IMR-90 (cell line): Measurements from ENCODE around the gene LEMD1. TPM values are rescaled to one million over a fixed set of nuclear protein-coding genes. Genes with fewer than 3 reads are reported as not detected.

Experiments used
- ATAC-seq: fragments of 200-7000 bp; cut with Tn5 transposase; 2 replicates; pipeline ENCODE4 v1.9.1; 2020; ENCODE audit warnings: low read depth, mild to moderate bottlenecking, moderate library complexity
- BruUV-seq: library from RNA; stranded (reverse); fragments of 400-500 nt; replicated peaks from 2 replicates; lab custom pipeline; 2021; lab: Mats Ljungman, UMichigan
- CTCF ChIA-PET: fragments of 300-600 bp; formaldehyde crosslinking; extraction: SDS; loops from one replicate; lab custom pipeline; 2021; ENCODE audit warnings: antibody characterized with exemption; lab: Yijun Ruan, JAX
- POLR2A ChIA-PET: fragments of 300-600 bp; sonication (Branson Sonifier 250); formaldehyde crosslinking; loops from one replicate; lab custom pipeline; 2022; ENCODE audit warnings: antibody characterized with exemption; ENCODE audit not compliant: unreplicated experiment; lab: Charles Lee
- DNase-seq: peaks from one replicate; pipeline ENCODE4 v3.0.0; 2013
- H2AFZ ChIP-seq: replicated peaks from 2 replicates; pipeline ENCODE3; 2013; ENCODE audit warnings: low read length, mild to moderate bottlenecking; ENCODE audit not compliant: poor library complexity
- H2AK5ac ChIP-seq: 2 replicates; pipeline ENCODE4 v1.6.1; 2013; ENCODE audit warnings: low read depth, low read length, inconsistent platforms
- H2AK9ac ChIP-seq: replicated peaks from 2 replicates; pipeline ENCODE3; 2013; ENCODE audit warnings: mild to moderate bottlenecking, low read depth, low read length, moderate library complexity; ENCODE audit not compliant: poor library complexity
- H2BK120ac ChIP-seq: 2 replicates; pipeline ENCODE4 v1.6.1; 2013; ENCODE audit warnings: low read depth, low read length, inconsistent platforms
- H2BK15ac ChIP-seq: 3 replicates; pipeline ENCODE4 v1.6.1; 2013; ENCODE audit warnings: low read depth, low read length, inconsistent platforms
- H2BK20ac ChIP-seq: 2 replicates; pipeline ENCODE4 v1.6.1; 2013; ENCODE audit warnings: low read depth, mild to moderate bottlenecking, inconsistent platforms, low read length, moderate library complexity
- H2BK5ac ChIP-seq: 2 replicates; pipeline ENCODE4 v1.6.1; 2013; ENCODE audit warnings: mild to moderate bottlenecking, low read depth, low read length, inconsistent platforms; ENCODE audit not compliant: poor library complexity, severe bottlenecking
- H3K14ac ChIP-seq: replicated peaks from 2 replicates; pipeline ENCODE4 v1.6.1; 2013; ENCODE audit warnings: low read depth, low read length, inconsistent platforms
- H3K18ac ChIP-seq: 2 replicates; pipeline ENCODE4 v1.6.1; 2013; ENCODE audit warnings: low read depth, low read length, control low read depth
- H3K23ac ChIP-seq: 2 replicates; pipeline ENCODE4 v1.6.1; 2013; ENCODE audit warnings: low read depth, low read length, inconsistent platforms
- H3K27ac ChIP-seq: 2 replicates; pipeline ENCODE4 v1.5.1; 2013; ENCODE audit warnings: mild to moderate bottlenecking, control low read depth, low read length; ENCODE audit not compliant: insufficient read depth
- H3K27me3 ChIP-seq: 2 replicates; pipeline ENCODE4 v1.6.1; 2013; ENCODE audit warnings: low read length; ENCODE audit not compliant: control insufficient read depth, insufficient read depth
- H3K36me3 ChIP-seq: 2 replicates; pipeline ENCODE4 v1.6.1; 2013; ENCODE audit warnings: low read length, mixed read lengths; ENCODE audit not compliant: control insufficient read depth, insufficient read depth
- H3K4ac ChIP-seq: 2 replicates; pipeline ENCODE4 v1.6.1; 2013; ENCODE audit warnings: low read depth, low read length, inconsistent platforms
- H3K4me1 ChIP-seq: 2 replicates; pipeline ENCODE4 v1.6.1; 2013; ENCODE audit warnings: low read length, mixed read lengths; ENCODE audit not compliant: control insufficient read depth, insufficient read depth
- H3K4me2 ChIP-seq: 2 replicates; pipeline ENCODE4 v1.6.1; 2013; ENCODE audit warnings: low read depth, mild to moderate bottlenecking, control low read depth, low read length, moderate library complexity
- H3K4me3 ChIP-seq: 2 replicates; pipeline ENCODE4 v1.5.1; 2013; ENCODE audit warnings: low read depth, mild to moderate bottlenecking, control low read depth, low read length, moderate library complexity; ENCODE audit not compliant: insufficient read depth
- H3K56ac ChIP-seq: 2 replicates; pipeline ENCODE4 v1.6.1; 2013; ENCODE audit warnings: low read length, inconsistent platforms; ENCODE audit not compliant: insufficient read depth; ENCODE audit errors: extremely low read depth
- H3K79me1 ChIP-seq, 2 experiments: 2 replicates each; pipeline ENCODE4 v1.6.1; 2013; ENCODE audit warnings: low read length in 2 of 2, inconsistent platforms in 1 of 2, low read depth in 1 of 2
- H3K9ac ChIP-seq: 2 replicates; pipeline ENCODE4 v1.6.1; 2013; ENCODE audit warnings: low read depth, low read length, control low read depth
- H3K9me1 ChIP-seq: 2 replicates; pipeline ENCODE4 v1.6.1; 2013; ENCODE audit warnings: low read length, inconsistent platforms; ENCODE audit not compliant: insufficient read depth
- H3K9me3 ChIP-seq: 2 replicates; pipeline ENCODE4 v1.6.1; 2013; ENCODE audit warnings: low read length; ENCODE audit not compliant: control insufficient read depth, insufficient read depth
- H4K20me1 ChIP-seq: 2 replicates; pipeline ENCODE4 v1.6.1; 2013; ENCODE audit warnings: low read length, inconsistent platforms; ENCODE audit not compliant: insufficient read depth
- H4K5ac ChIP-seq: 2 replicates; pipeline ENCODE4 v1.6.1; 2013; ENCODE audit warnings: mild to moderate bottlenecking, low read depth, low read length, control low read depth
- H4K8ac ChIP-seq, 2 experiments: 2 replicates each; pipeline ENCODE4 v1.6.1; 2013; ENCODE audit warnings: low read depth in 2 of 2, low read length in 2 of 2, control low read depth in 1 of 2, inconsistent platforms in 1 of 2
- H4K91ac ChIP-seq: 2 replicates; pipeline ENCODE4 v1.6.1; 2013; ENCODE audit warnings: low read depth, low read length, inconsistent platforms; ENCODE audit not compliant: insufficient read depth
- BHLHE40 ChIP-seq: fragments of 150-350 bp; IDR thresholded peaks from 2 replicates; pipeline ENCODE4 v1.6.1; 2016; ENCODE audit warnings: mild to moderate bottlenecking, low read depth, low read length
- CEBPB ChIP-seq: IDR thresholded peaks from 2 replicates; pipeline ENCODE4 v1.6.1; 2012; ENCODE audit warnings: low read depth, low read length, improper control_type of control experiment
- CHD1 ChIP-seq: IDR thresholded peaks from 2 replicates; pipeline ENCODE4 v1.6.1; 2012; ENCODE audit warnings: low read depth, low read length, improper control_type of control experiment
- FOS ChIP-seq: fragments of 150-350 bp; IDR thresholded peaks from 2 replicates; pipeline ENCODE4 v1.6.1; 2016; ENCODE audit warnings: low read depth, low read length
- MAFK ChIP-seq: IDR thresholded peaks from 2 replicates; pipeline ENCODE4 v1.6.1; 2012; ENCODE audit warnings: low read depth, low read length, improper control_type of control experiment
- MAZ ChIP-seq: IDR thresholded peaks from 2 replicates; pipeline ENCODE4 v1.6.1; 2012; ENCODE audit warnings: low read depth, mild to moderate bottlenecking, low read length, improper control_type of control experiment, moderate library complexity, borderline replicate concordance
- MXI1 ChIP-seq: IDR thresholded peaks from 2 replicates; pipeline ENCODE4 v1.6.1; 2012; ENCODE audit warnings: low read depth, mild to moderate bottlenecking, low read length, moderate library complexity, borderline replicate concordance
- NFE2L2 ChIP-seq: fragments of 150-350 bp; IDR thresholded peaks from 2 replicates; pipeline ENCODE4 v1.6.1; 2016; ENCODE audit warnings: low read depth, mild to moderate bottlenecking, low read length
- POLR2A ChIP-seq: IDR thresholded peaks from 2 replicates; pipeline ENCODE4 v1.6.1; 2012; ENCODE audit warnings: mild to moderate bottlenecking, low read depth, low read length
- RAD21 ChIP-seq: IDR thresholded peaks from 2 replicates; pipeline ENCODE4 v1.6.1; 2012; ENCODE audit warnings: low read length, improper control_type of control experiment
- RCOR1 ChIP-seq: IDR thresholded peaks from 2 replicates; pipeline ENCODE4 v1.6.1; 2012; ENCODE audit warnings: mild to moderate bottlenecking, low read length, improper control_type of control experiment; ENCODE audit not compliant: insufficient replicate concordance
- RFX5 ChIP-seq: IDR thresholded peaks from 2 replicates; pipeline ENCODE4 v1.8.0; 2012; ENCODE audit warnings: low read depth, mild to moderate bottlenecking, low read length, moderate library complexity
- SMC3 ChIP-seq: fragments of 150-350 bp; IDR thresholded peaks from 2 replicates; pipeline ENCODE4 v1.6.1; 2016; ENCODE audit warnings: low read depth, mild to moderate bottlenecking, antibody characterized with exemption, low read length, moderate library complexity
- WGBS, 2 experiments: methylation state at CpG; one replicate each; pipeline versions ENCODE4 v1.1.5 to v1.1.7; 2013; ENCODE audit warnings: missing lambda C conversion rate in 2 of 2; ENCODE audit not compliant: insufficient read length in 1 of 2; ENCODE audit errors: extremely low coverage in 2 of 2; 5-methylcytosine and 5-hydroxymethylcytosine counted together
- dilution Hi-C: fragments of 300-500 bp; cut with HindIII; formaldehyde crosslinking; loops from one replicate; pipeline ENCODE4 v1.14.3; 2018; ENCODE audit warnings: low sequenced_read_pairs; ENCODE audit not compliant: unreplicated experiment
- in situ Hi-C: fragments of 300-500 bp; cut with MboI; formaldehyde crosslinking; loops from 3 replicates; pipeline ENCODE4 v1.14.3; 2019; ENCODE audit warnings: low sequenced_read_pairs, inconsistent platforms, mixed read lengths
- intact Hi-C: fragments of 100-400 bp; cut with micrococcal nuclease; formaldehyde crosslinking; loops from 2 replicates; pipeline ENCODE4 v1.10.0; 2022
- polyA plus RNA-seq, 3 experiments: library from polyadenylated mRNA; depleted of rRNA; stranded (reverse); fragments of >200 nt; gene quantifications; 2 replicates each; pipeline ENCODE4 v1.2.3, GENCODE V29; 2012; ENCODE audit warnings: low replicate concordance in 1 of 3
- total RNA-seq: library from RNA; depleted of rRNA; stranded (reverse); fragments of >200 nt; gene quantifications from 2 replicates; pipeline ENCODE4 v1.2.3, GENCODE V29; 2012
- TF ChIP-seq, protein P1 (sequence below): fragments of 150-350 bp; IDR thresholded peaks from 2 replicates; pipeline ENCODE4 v1.6.1; 2017; ENCODE audit warnings: mild to moderate bottlenecking, antibody characterized with exemption, low read length, low read depth
- TF ChIP-seq, protein P2 (sequence below): conservative IDR thresholded peaks from 2 replicates; pipeline ENCODE4 v1.5.1; 2012; ENCODE audit warnings: mild to moderate bottlenecking, low read depth, low read length, improper control_type of control experiment
- TF ChIP-seq, protein P3 (sequence below): fragments of 150-350 bp; IDR thresholded peaks from 2 replicates; pipeline ENCODE4 v1.6.1; 2016; ENCODE audit warnings: low read depth, mild to moderate bottlenecking, low read length, moderate library complexity, borderline replicate concordance

The LEMD1 gene
- total and polyA plus RNA-seq, 2 of the 4 experiments (the other 2 are of a cell fraction), result not detected

DNA sequence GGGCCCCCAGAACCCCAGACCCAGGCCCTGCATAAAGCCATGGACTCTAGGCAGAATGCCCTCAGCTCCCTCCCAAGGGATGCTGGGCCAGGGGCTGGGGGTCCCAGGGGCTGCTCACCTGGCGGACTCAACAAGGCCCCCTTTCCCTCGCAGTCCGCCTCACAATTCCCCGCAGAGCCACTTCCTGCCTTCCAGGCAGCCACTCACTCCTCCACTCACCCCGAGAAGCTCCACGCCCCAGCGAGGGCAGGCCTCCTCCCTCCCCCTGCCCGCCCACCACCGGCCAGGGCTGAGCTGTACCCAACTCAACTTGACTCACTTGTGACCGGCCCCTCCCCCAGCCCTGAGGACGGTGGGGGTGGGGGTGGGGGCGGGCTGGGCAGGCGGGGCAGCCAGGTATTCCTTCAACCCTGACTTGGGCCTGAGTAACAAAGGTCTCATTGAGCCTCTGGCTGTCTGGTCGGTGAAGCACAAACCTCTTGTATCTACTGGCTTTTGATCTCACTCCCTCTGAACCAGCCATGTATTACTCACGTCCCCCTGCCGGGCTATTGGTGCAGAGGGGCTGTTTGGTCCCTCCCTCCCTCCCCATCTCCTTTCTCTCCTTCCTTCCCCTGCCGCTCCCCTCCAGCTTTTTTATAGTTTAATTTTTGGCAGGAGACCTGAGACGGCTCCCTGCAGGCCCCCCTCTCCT is 28.0 kb upstream of the LEMD1 start:
- Histone ChIP-seq H4K8ac (no peak overlapping the region), H3K18ac (no peak overlapping the region), H3K4me3 (no peak overlapping the region), H3K36me3 (no peaks in the 10 kb centered on the region), H4K5ac (no peak overlapping the region), H3K14ac (no peak overlapping the region), H2BK20ac (no peak overlapping the region), H3K56ac (no peak overlapping the region), H3K4ac (no peak overlapping the region), H2AK5ac (no peak overlapping the region; the same call in 1 of the 2 replicates), H2AK9ac (peak overlapping the region; percentile 63), H4K91ac (no peak overlapping the region), H2BK15ac (no peak overlapping the region), H3K9me1 (no peaks in the 10 kb centered on the region; the same call in 1 of the 2 replicates), H3K4me1 (no peaks in the 10 kb centered on the region; the same call in 1 of the 2 replicates), H3K23ac (no peak overlapping the region), H3K27ac (no peak overlapping the region), H3K9ac (no peak overlapping the region), H2AFZ (peak overlapping the region; percentile 84), H3K79me1 (no peaks in the 10 kb centered on the region), H3K9me3 (no peaks in the 10 kb centered on the region), H3K4me2 (no peak overlapping the region), H3K27me3 (peaks cover 61% of the 10 kb centered on the region), H4K20me1 (no peaks in the 10 kb centered on the region), H2BK120ac (no peak overlapping the region), H2BK5ac (no peak overlapping the region)
- POLR2A ChIA-PET, result no interaction called here
- peak; percentile 36 for DNase-seq
- WGBS, 2 experiments, result 20% methylated on average over 1 of the region's 18 CpGs; no CpG with 5 or more reads in 1 of the 2 experiments
- intact Hi-C loops, result no loop called here
- peak; percentile 80 for ATAC-seq
- CTCF ChIA-PET, result no interaction called here
- TF ChIP-seq RCOR1 (no peak), SMC3 (no peak), RFX5 (no peak), FOS (no peak), CEBPB (no peak), NFE2L2 (no peak), POLR2A (no peak), MAFK (no peak), BHLHE40 (no peak), MAZ (no peak), MXI1 (no peak), RAD21 (no peak), CHD1 (no peak)
- TF ChIP-seq, protein P1, sequence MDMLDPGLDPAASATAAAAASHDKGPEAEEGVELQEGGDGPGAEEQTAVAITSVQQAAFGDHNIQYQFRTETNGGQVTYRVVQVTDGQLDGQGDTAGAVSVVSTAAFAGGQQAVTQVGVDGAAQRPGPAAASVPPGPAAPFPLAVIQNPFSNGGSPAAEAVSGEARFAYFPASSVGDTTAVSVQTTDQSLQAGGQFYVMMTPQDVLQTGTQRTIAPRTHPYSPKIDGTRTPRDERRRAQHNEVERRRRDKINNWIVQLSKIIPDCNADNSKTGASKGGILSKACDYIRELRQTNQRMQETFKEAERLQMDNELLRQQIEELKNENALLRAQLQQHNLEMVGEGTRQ, result no peak
- TF ChIP-seq, protein P2, sequence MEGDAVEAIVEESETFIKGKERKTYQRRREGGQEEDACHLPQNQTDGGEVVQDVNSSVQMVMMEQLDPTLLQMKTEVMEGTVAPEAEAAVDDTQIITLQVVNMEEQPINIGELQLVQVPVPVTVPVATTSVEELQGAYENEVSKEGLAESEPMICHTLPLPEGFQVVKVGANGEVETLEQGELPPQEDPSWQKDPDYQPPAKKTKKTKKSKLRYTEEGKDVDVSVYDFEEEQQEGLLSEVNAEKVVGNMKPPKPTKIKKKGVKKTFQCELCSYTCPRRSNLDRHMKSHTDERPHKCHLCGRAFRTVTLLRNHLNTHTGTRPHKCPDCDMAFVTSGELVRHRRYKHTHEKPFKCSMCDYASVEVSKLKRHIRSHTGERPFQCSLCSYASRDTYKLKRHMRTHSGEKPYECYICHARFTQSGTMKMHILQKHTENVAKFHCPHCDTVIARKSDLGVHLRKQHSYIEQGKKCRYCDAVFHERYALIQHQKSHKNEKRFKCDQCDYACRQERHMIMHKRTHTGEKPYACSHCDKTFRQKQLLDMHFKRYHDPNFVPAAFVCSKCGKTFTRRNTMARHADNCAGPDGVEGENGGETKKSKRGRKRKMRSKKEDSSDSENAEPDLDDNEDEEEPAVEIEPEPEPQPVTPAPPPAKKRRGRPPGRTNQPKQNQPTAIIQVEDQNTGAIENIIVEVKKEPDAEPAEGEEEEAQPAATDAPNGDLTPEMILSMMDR, result no peak
- TF ChIP-seq, protein P3, sequence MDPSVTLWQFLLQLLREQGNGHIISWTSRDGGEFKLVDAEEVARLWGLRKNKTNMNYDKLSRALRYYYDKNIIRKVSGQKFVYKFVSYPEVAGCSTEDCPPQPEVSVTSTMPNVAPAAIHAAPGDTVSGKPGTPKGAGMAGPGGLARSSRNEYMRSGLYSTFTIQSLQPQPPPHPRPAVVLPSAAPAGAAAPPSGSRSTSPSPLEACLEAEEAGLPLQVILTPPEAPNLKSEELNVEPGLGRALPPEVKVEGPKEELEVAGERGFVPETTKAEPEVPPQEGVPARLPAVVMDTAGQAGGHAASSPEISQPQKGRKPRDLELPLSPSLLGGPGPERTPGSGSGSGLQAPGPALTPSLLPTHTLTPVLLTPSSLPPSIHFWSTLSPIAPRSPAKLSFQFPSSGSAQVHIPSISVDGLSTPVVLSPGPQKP, result no peak
- BruUV-seq, result no TSS peak
- in situ Hi-C loops, result no loop called here
- dilution Hi-C loops, result no loop called here
